Mesenchymal stem cell (in vitro differentiated cells and primary cell): ENCODE measurements around the gene NOTUM.
A peak's percentile ranks its signal among the peaks of the same experiment; 100 is the strongest.

Source experiments
- DNase-seq: peaks from one replicate; pipeline ENCODE4 v3.0.0-alpha.2; 2013
- H2AFZ ChIP-seq: one replicate; pipeline ENCODE4 v1.6.1; 2013; ENCODE audit warnings: low read depth, mild to moderate bottlenecking, control low read depth, inconsistent platforms, low read length, moderate library complexity
- H2AK5ac ChIP-seq: 2 replicates; pipeline ENCODE4 v1.6.1; 2013; ENCODE audit warnings: low read length, moderate library complexity, mild to moderate bottlenecking, inconsistent platforms; ENCODE audit not compliant: severe bottlenecking
- H2BK120ac ChIP-seq: one replicate; pipeline ENCODE4 v1.6.1; 2013; ENCODE audit warnings: low read depth, mild to moderate bottlenecking, inconsistent platforms, low read length, moderate library complexity
- H2BK12ac ChIP-seq, 2 experiments: one replicate each; pipeline ENCODE4 v1.6.1; 2013; ENCODE audit warnings: inconsistent platforms in 2 of 2, low read length in 2 of 2, mild to moderate bottlenecking in 2 of 2, moderate library complexity in 2 of 2, control low read depth in 1 of 2
- H2BK15ac ChIP-seq: one replicate; pipeline ENCODE4 v1.6.1; 2013; ENCODE audit warnings: mild to moderate bottlenecking, low read depth, inconsistent platforms; ENCODE audit not compliant: poor library complexity, severe bottlenecking
- H2BK5ac ChIP-seq: 2 replicates; pipeline ENCODE4 v1.6.1; 2013; ENCODE audit warnings: low read depth, mild to moderate bottlenecking, low read length, control low read depth, inconsistent platforms; ENCODE audit not compliant: poor library complexity, severe bottlenecking
- H3K14ac ChIP-seq, 2 experiments: one replicate each; pipeline ENCODE4 v1.6.1; 2013; ENCODE audit warnings: inconsistent platforms in 2 of 2, low read length in 2 of 2, control low read depth in 1 of 2, mild to moderate bottlenecking in 1 of 2, moderate library complexity in 1 of 2
- H3K18ac ChIP-seq, 2 experiments: one replicate each; pipeline ENCODE4 v1.6.1; 2013; ENCODE audit warnings: inconsistent platforms in 2 of 2, low read length in 2 of 2, control low read depth in 1 of 2, low read depth in 1 of 2, mild to moderate bottlenecking in 1 of 2
- H3K23ac ChIP-seq, 2 experiments: one replicate each; pipeline ENCODE4 v1.6.1; 2013; ENCODE audit warnings: inconsistent platforms in 2 of 2, low read length in 2 of 2, mild to moderate bottlenecking in 2 of 2, moderate library complexity in 2 of 2, control low read depth in 1 of 2
- H3K27ac ChIP-seq: 2 replicates; pipeline ENCODE4 v1.5.1; 2013; ENCODE audit warnings: mild to moderate bottlenecking, moderate library complexity, low read length, control low read depth, inconsistent platforms; ENCODE audit not compliant: poor library complexity, severe bottlenecking
- H3K27me3 ChIP-seq, 2 experiments: 2 replicates each; pipeline versions ENCODE4 v1.6.1 to v1.7.0; 2013; ENCODE audit warnings: low read length in 2 of 2, mild to moderate bottlenecking in 2 of 2, moderate library complexity in 2 of 2, control low read depth in 1 of 2, inconsistent platforms in 1 of 2; ENCODE audit not compliant: control insufficient read depth in 1 of 2, insufficient read depth in 1 of 2
- H3K36me3 ChIP-seq, 2 experiments: 2 replicates each; pipeline versions ENCODE4 v1.6.1 to v1.7.0; 2013; ENCODE audit warnings: low read length in 2 of 2, control low read depth in 1 of 2, inconsistent platforms in 1 of 2, low read depth in 1 of 2, mild to moderate bottlenecking in 1 of 2; ENCODE audit not compliant: insufficient read depth in 2 of 2, control insufficient read depth in 1 of 2
- H3K4ac ChIP-seq, 2 experiments: one replicate each; pipeline ENCODE4 v1.6.1; 2013; ENCODE audit warnings: inconsistent platforms in 2 of 2, low read length in 2 of 2, mild to moderate bottlenecking in 2 of 2, moderate library complexity in 2 of 2, control low read depth in 1 of 2, low read depth in 1 of 2
- H3K4me1 ChIP-seq: 2 replicates; pipeline ENCODE4 v1.6.1; 2013; ENCODE audit warnings: low read depth, low read length, control low read depth; ENCODE audit not compliant: control insufficient read depth, insufficient read depth
- H3K4me2 ChIP-seq: 2 replicates; pipeline ENCODE4 v1.6.1; 2013; ENCODE audit warnings: low read length, mild to moderate bottlenecking, inconsistent platforms; ENCODE audit not compliant: poor library complexity, severe bottlenecking
- H3K4me3 ChIP-seq, 2 experiments: 2 replicates each; pipeline versions ENCODE4 v1.5.1 to v1.7.0; 2013; ENCODE audit warnings: low read length in 2 of 2, mild to moderate bottlenecking in 2 of 2, control low read depth in 1 of 2, low read depth in 1 of 2; ENCODE audit not compliant: insufficient read depth in 1 of 2
- H3K79me1 ChIP-seq: replicated peaks from 2 replicates; pipeline ENCODE4 v1.6.1; 2013; ENCODE audit warnings: mild to moderate bottlenecking, control low read depth, low read length, inconsistent platforms; ENCODE audit not compliant: poor library complexity, severe bottlenecking
- H3K9ac ChIP-seq: 2 replicates; pipeline ENCODE4 v1.7.0; 2013; ENCODE audit warnings: mild to moderate bottlenecking, low read length, moderate library complexity
- H3K9me3 ChIP-seq: 2 replicates; pipeline ENCODE4 v1.7.0; 2013; ENCODE audit warnings: mild to moderate bottlenecking, low read length; ENCODE audit not compliant: control insufficient read depth
- H4K8ac ChIP-seq: one replicate; pipeline ENCODE4 v1.6.1; 2013; ENCODE audit warnings: inconsistent platforms, mild to moderate bottlenecking, low read length, moderate library complexity
- H4K91ac ChIP-seq: one replicate; pipeline ENCODE4 v1.6.1; 2013; ENCODE audit warnings: mild to moderate bottlenecking, low read length, inconsistent platforms
- WGBS: methylation state at CpG from one replicate; pipeline ENCODE4 v1.1.7; 2013; ENCODE audit warnings: mixed read lengths; 5-methylcytosine and 5-hydroxymethylcytosine counted together

The NOTUM gene

DNA sequence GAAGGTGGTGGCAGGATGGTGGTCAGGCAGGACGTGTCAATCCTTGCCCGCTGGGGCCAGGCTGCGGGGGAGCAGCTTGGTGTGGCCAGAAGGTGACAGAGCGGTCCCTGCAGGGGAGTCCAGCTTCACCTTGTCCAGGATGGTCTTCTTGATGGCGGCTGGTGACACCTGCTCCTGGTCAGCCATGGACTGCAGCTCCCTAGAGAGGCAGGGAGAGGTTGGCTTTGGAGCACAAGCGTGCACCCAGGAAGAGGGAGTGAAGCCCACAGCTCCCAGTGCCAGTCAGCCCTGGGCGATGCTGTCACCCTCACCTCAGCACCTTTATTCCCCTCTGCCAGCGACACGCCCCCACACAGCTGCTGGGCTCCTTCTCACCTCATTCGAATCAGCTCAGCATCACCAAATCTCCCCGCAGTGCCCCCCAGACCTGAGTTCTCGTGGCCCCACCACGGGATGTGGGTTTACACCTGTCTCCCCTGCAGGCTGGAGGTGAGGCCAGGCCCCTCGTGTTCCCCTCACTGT is 27.7 kb downstream of the NOTUM start:
- Histone ChIP-seq H2AFZ (no peak overlapping the region), H3K79me1 (peaks cover 25% of the 10 kb centered on the region), H3K4ac (no peak overlapping the region), H4K91ac (no peak overlapping the region), H3K14ac (no peak overlapping the region), H2BK5ac (no peak overlapping the region), H3K23ac (no peak overlapping the region), H3K36me3 (peaks cover 0 to 42% of the 10 kb centered on the region in 2 experiments), H2BK120ac (no peak overlapping the region), H3K18ac (no peak overlapping the region), H3K9ac (no peak overlapping the region), H3K27me3 (peaks cover 0 to 17% of the 10 kb centered on the region in 2 experiments), H2AK5ac (no peak overlapping the region), H2BK15ac (no peak overlapping the region), H3K27ac (no peak overlapping the region), H3K4me3 (no peak overlapping the region), H3K4me2 (no peak overlapping the region), H2BK12ac (no peak overlapping the region), H4K8ac (no peak overlapping the region), H3K9me3 (no peaks in the 10 kb centered on the region), H3K4me1 (peaks cover 44% of the 10 kb centered on the region)
- no peak for DNase-seq
- WGBS: 97% methylated on average over 14 of the region's 14 CpGs

DNA sequence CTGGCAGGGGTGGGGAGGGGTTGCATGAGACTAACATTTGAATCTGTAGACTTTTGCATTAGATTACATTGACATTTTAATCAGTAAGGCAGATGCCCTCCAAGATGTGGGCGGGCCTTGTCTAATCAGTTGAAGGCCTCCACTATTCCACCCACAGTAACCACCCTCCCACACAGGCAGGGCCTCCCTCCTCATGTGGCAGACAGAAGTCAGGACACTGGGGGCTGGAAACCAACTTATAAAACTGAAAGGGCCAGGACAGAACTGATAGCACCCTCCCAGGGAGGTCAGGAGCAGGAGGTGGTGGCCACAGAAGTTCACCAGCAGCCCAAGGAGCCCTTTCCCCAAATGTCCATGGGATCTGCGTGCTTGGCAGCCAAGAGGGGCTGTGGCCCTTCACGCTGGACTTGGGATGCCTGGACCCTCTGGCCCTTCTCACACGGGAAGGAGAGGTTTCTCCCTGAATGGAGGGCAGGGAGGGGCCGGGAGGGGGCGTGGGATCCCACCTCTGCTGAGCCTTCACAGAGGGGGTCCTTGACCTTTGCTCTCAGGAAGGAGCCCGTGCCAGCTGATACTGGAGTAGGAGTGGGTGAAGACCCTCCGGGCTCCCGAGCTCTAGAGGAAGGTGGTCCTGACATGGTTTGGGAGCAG is 28.5 kb downstream of the NOTUM start:
- peaks cover 26% of the 10 kb centered on the region for H3K79me1 ChIP-seq
- H3K27ac ChIP-seq: no peak overlapping the region

DNA sequence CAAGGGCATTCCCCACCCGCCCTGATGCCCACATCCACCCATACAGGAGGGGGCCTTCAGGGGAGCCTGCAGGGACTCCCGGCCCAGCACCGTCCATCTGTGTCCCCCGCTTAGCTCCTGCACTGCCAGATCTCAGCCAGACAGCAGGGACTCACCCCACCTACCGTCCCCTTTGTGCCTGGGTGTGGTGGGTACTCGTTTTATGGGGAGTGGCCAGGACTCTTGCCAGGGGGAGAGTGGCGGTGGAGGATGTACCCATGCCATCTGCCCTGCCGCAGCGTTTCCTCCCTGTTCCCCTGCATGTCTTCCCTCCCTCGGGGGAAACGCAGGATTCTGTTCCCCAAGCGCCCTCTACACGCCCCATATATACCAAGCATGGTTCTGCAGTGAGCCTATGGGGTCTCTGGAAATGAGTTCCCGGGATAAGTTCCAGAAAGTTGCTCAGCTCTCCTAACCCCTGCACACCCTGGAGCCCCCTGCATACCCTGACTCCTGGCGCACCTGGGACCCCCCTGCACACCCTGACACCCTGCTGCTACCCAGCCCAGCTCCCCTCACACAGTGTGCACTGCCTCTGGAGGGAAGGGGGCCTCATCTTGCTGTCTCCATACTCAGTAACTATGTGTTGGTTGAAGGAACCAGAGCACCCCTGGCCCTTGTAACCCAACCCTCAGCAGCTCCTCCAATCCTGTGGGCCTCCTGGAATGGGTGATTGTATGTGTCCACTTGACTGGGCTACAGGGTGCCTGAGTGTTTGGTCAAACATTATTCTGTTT is 29.2 kb downstream of the NOTUM start:
- Histone ChIP-seq H3K4me2 (no peak overlapping the region), H3K79me1 (peaks cover 26% of the 10 kb centered on the region), H3K9ac (no peak overlapping the region), H4K8ac (no peak overlapping the region), H4K91ac (no peak overlapping the region), H3K23ac (no peak overlapping the region), H3K4ac (no peak overlapping the region), H2BK5ac (no peak overlapping the region), H3K18ac (no peak overlapping the region), H2BK12ac (no peak overlapping the region), H3K9me3 (no peaks in the 10 kb centered on the region), H3K27me3 (peaks cover 0 to 17% of the 10 kb centered on the region in 2 experiments), H3K4me3 (no peak overlapping the region), H2BK120ac (no peak overlapping the region), H2AFZ (no peak overlapping the region), H3K4me1 (peaks cover 48% of the 10 kb centered on the region), H3K27ac (no peak overlapping the region), H2AK5ac (no peak overlapping the region), H3K14ac (no peak overlapping the region), H3K36me3 (peaks cover 0 to 42% of the 10 kb centered on the region in 2 experiments), H2BK15ac (no peak overlapping the region)
- WGBS: 64% methylated on average over 12 of the region's 15 CpGs
- DNase-seq: no peak

More for the DNA sequence above, 28.5 kb downstream of the NOTUM start:
- Histone ChIP-seq H2AFZ (no peak overlapping the region), H2BK15ac (no peak overlapping the region), H3K36me3 (peaks cover 0 to 42% of the 10 kb centered on the region in 2 experiments), H4K8ac (no peak overlapping the region), H4K91ac (no peak overlapping the region), H3K18ac (no peak overlapping the region), H2BK120ac (no peak overlapping the region), H3K4me1 (peaks cover 49% of the 10 kb centered on the region), H3K4me3 (no peak overlapping the region), H3K23ac (no peak overlapping the region), H2AK5ac (no peak overlapping the region), H3K9ac (no peak overlapping the region), H3K14ac (peak overlapping the region in 1 of 2 experiments; percentile 42), H3K27me3 (peaks cover 0 to 17% of the 10 kb centered on the region in 2 experiments), H2BK5ac (no peak overlapping the region), H3K9me3 (no peaks in the 10 kb centered on the region), H3K4ac (no peak overlapping the region), H3K4me2 (no peak overlapping the region), H2BK12ac (no peak overlapping the region)
- 94% methylated on average over 9 of the region's 9 CpGs for WGBS
- no peak for DNase-seq

DNA sequence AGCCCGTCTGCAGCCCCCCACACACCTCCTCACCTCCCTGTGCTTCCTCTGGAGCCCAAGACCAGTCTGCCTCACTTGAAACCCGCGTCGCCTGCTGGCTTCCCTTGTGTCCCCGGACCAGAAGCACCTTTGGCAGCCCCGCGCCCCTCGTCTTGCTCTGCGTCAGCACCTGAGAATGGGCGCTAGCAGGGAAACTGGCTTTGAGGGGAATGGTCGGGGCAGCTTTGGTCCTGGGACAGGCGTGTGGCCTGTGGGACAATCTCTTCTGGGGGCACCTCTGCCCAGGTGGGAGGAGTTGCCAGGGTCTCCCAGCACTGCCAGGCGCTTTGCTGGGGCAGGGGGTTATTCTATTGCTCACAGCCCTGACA is 29.8 kb downstream of the NOTUM start:
- no peak overlapping the region for H2AK5ac ChIP-seq
- no peak overlapping the region for H2BK15ac ChIP-seq
- H3K4me2 ChIP-seq: no peak overlapping the region
- no peak overlapping the region for H3K4me3 ChIP-seq
- no peak overlapping the region for H3K18ac ChIP-seq
- H3K4ac ChIP-seq: no peak overlapping the region
- peaks cover 22% of the 10 kb centered on the region for H3K79me1 ChIP-seq
- DNase-seq: no peak
- H2BK5ac ChIP-seq: no peak overlapping the region
- H3K4me1 ChIP-seq: peaks cover 45% of the 10 kb centered on the region
- no peak overlapping the region for H3K27ac ChIP-seq
- no peak overlapping the region for H3K9ac ChIP-seq
- H3K23ac ChIP-seq: no peak overlapping the region
- H3K9me3 ChIP-seq: no peaks in the 10 kb centered on the region
- H4K8ac ChIP-seq: no peak overlapping the region
- no peak overlapping the region for H2BK12ac ChIP-seq
- 62% methylated on average over 13 of the region's 13 CpGs for WGBS
- no peak overlapping the region for H2AFZ ChIP-seq
- H4K91ac ChIP-seq: no peak overlapping the region
- H2BK120ac ChIP-seq: no peak overlapping the region
- peaks cover 0 to 42% of the 10 kb centered on the region in 2 experiments for H3K36me3 ChIP-seq
- no peak overlapping the region for H3K14ac ChIP-seq
- H3K27me3 ChIP-seq: peaks cover 0 to 17% of the 10 kb centered on the region in 2 experiments
